Islet of Langerhans (tissue), 1 donor: ENCODE measurements around the gene MRGPRX3.
"Not testable (repeated sequence)": the region's sequence is repeated elsewhere in the genome, so short reads cannot be mapped to it uniquely, and the experiment has no call there.

Experiments used
- FAIRE-seq: peaks from one replicate; lab custom pipeline; 2011; peaks lifted over from hg19 to GRCh38; lab: Jason Lieb, UNC

The MRGPRX3 gene

DNA sequence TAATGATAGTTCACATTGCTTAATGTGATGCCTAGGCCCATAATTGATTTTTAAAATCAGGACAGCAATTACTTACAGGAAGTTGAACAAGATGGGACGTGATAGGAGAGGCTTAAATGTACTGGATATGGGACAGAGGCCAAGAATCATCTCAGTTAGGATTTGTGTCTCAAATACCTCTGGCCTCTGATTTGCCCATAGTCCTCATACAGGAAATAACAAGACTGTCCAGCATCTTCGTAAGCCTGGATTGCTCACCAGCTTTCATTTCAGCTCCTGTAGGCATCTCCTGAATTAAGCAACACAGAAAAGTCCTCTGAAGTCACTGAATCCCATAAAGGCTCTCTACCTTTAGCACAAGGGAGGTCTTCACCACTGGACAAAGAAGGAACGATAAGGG, at the start of gene MRGPRX3:
TSS of gene MRGPRX3 (plus strand) at position 231 of the 400 bp plus-strand sequence. CDS start 4,632 bp downstream, outside the sequence.
- FAIRE-seq = no peak

DNA sequence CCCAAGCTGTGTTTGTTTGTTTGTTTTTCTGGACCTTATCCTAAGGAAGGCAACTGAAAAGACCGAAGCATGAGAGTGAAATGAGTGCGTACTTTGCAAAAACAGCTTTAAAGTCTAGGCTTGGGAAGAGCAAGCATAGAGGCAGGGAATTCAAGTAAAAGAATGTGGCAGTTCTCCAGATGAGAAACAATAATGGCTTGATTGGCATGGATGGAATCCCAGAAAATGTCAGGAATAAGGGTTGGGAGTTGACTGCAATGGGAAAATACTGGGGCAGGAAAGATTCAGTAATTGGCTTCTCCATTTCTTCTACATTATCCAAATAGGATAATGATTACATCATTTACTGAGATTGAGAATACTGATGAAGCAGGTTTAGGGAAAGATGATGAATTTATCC, 44.0 kb upstream of the MRGPRX3 start:
- FAIRE-seq = no peak

DNA sequence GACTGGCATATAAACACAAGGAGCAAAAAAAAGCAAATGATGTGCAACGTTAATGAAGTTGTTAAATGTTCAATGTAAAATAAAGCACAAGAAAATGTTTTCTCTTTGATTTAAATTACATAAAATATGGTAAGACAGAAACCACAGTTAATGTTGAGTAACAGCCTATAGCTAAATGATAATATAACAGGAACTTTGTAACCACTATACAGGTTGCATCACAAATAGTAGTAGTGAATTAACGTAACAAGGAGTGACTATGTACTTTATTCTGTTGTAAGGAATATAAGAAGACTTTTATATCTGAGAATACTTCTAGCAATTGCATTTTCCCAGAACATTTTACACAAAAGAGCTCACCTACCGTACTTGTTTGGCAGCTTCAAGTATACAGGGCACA, 43.4 kb upstream of the MRGPRX3 start:
- no peak for FAIRE-seq

DNA sequence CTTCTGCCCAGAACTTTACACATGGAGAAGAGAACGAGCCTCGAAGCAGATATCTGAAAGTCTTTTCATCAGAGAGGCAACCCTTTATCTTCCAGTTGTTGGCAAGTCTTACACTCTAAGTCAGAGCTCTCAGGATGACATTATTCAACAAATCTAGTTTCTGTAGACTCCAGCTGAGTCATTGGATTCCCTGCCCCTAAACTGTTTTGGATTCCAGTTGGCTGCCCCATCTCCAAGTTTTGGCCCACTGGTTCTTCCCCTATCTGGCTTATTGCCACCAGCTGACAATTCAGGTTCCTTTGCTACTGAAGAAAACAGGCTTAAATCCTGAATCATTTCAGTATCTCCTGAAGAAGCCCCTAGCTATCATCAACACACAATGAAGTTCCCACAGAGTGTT, 40.6 kb upstream of the MRGPRX3 start:
- no peak for FAIRE-seq

DNA sequence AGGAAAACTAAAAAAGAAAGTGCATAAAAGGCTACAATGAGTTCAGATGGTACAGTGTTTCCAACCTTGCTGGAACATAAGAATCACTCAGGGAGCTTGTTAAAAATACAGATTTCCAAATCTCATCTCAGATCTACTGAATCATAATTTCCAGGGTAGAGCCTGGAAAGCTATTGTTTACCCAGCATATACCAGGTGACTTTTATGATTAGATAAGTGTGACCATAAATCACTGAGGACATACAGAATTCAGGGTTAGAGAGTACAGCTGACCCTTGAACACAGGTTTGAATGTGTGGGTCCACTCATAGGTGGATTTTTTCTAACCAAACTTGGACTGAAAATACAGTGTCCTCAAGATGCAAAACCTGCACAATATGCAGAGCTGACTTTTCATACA, 38.4 kb upstream of the MRGPRX3 start:
- no peak for FAIRE-seq

DNA sequence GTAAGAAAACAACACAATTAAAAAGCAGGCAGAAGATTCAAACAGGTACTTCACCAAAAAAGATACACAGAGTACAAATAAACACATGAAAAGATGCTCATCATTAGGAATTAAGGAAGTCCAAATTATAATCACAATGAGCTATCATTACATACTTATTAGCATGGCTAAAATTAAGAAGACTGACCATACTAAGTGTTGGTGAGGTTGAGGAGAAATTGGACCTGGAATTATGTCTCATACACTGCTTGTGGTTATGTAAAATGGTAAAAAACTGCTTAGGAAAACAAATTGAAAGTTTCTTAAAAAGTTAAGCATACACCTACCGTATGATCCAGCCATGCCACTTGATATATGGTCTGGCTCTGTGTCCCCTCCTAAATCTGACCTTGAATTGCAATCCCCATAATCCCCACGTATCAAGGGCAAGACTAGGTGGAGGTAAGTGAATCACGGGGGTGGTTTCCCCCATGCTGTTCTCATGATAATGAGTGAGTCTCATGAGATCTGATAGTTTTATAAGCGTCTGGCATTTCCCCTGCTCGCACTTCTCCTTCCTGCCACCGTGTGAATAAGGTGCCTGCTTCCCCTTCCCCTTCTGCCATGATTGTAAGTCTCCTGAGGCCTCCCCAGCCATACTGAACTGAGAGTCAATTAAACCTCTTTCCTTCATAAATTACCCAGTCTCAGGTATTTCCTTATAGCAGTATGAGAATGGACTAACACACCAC, 31.3 kb upstream of the MRGPRX3 start:
- FAIRE-seq = no peak

DNA sequence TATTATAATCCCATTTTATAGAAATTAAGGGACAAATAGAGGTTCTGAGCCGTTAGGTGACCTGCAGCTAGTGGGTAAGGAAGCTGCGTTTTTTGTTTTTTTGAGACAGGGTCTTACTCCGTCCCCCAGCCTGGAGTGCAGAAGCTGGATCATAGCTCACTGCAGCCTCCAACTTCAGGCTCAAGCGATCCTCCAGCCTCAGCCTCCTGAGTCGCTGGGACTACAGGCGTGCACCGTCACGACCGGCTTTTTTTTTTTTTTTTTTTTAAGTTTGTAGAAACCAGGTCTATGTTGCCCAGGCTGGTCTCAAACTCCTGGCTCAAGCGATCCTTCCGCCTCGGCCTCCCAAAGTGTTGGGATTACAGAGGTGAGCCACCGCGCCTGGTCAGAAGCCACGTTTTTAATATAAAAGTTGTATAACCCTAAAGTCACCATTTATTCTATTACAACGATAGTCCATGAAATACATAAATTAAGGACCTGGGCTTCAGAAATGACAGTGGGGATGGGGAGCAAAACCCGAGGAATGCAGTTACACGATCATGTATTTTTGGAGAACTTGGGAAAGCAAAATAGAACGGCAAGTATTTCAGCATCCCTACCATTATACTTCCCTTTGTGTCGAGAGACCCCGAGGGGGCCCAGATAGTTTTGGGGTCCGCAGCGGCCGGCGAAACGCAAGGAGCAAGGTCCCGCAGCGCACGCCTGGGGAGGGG, 27.1 kb upstream of the MRGPRX3 start:
- FAIRE-seq = no peak

DNA sequence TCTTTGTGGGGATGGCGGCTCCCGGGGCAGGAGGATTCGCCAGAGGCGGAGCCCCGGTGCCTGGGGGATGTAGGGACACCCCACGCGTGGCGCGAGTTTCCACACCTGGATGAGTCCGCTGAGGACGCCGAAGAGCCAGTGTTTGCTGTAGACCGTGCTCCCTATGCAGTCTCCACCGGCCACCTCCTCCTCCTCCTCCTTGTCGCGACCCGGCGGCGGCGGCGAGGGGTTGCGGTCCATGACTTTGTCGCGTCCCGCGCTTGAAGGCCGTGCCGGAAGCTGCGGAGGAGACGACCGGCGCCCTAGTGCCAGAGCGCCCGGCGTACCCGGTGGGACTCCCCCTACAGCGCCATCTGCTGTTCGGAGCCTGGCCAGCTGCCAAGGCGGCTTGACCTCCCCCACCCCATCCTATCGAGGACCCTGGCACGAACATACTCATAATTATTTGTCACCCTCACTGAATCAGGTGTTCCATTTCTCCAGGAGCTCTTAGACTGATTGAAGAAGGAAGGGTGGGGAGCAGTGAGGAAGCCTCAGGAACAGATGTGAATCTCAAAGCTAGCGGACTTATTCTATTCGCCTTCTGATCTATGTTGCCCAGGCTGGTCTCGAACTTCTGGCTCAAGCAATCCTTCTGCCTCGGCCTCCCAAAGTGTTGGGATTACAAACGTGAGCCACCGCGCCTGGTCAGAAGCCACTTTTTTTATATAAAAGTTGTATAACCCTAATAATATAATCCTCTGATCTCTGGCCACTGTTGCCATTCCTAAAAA, 26.4 kb upstream of the MRGPRX3 start, which contains the start of gene SAAL1:
TSS of gene SAAL1 (minus strand) at position 281 of the 773 bp plus-strand sequence. CDS start at position 240, 41 bp downstream.
- FAIRE-seq = no peak

DNA sequence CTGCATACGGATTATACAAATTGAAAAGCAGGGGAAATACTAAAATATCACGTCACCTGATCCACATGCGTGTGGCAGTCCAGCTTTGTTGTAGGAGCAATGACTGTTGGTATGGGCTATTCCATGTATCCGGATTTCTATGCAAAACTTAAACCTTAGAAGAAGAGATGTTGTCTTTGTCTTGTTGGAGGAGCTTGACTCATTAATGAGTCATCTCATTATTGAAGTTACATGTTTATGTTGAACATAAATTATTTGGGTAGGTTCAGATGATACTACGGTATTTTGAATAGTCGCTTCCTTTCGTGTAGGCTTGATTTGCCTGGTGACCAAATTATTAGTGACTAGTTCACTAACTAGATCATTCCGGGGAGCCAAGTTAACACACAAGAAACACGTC, 25.7 kb upstream of the MRGPRX3 start:
- FAIRE-seq = no peak

DNA sequence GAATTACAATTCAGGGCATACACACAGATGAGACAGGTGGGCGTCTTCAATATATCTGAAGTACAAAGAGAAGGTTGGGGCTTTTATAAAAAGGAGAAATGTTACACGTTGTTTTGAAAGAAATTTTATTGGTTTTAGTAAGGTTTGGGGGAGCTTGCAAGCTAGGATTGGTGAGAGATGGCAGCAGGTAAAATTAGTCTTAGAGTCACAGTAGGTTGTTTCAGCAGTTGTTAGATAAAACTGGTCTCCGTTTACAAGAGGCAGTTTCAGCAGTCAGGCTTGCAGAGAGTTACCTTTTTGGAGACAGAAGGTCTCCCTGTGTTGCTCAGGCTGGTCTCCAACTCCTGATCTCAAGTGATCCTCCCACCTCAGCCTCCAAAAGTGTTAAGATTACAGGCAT, 24.1 kb upstream of the MRGPRX3 start:
- FAIRE-seq = no peak

DNA sequence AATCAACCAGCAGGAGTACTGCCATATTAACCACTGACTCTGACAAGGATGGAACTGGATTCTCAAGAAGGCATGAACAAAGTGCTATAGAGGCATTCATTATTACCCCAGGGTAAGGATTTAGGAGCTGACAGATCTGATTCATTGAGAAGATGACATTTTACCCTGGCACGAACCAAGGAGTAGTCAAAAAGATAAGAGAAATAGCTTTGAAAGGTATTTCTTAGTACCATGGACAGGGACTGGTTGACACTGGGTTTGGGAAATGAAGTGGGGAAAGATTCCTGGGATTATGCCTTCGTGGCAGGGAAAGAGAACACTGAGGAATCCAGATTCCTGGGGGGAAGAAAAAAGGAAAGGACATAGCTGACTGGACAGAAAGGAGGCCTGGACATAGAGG, 21.4 kb upstream of the MRGPRX3 start:
- no peak for FAIRE-seq

DNA sequence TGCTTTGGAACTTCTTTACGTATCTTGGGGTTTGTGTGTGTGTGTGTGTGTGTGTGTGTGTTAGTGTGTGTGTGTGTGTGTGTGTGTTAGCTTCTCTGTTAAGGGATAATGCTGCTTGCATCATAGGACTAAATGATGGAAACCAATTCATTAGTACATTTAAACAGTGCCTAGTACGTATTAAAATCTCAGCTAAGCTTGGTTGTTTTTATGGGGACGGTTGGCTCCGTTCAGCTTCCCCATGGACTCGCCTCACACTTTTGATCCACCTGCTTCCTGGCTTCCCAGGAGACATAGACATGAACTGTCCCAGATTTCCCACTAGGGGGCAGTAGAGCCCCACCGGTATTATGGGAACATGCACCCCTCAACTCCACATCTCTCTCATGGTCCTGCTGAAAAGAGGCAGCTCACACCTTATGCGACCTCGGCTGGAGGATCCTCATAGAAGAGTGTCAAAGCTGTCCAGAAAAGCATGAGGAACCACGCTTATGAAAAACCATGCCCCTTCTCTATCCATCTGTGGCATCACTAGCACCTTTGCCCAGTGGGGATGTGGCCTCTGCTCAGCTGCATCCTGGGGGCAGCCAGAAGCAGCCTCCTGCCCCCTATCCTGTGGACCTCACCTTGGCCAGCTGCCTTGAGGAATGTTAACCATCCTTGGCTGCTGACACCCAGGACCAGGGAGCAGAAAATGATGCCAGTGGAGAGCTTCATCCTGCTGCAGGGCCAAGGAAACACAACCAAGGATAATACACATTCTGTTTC, 16.8 kb upstream of the MRGPRX3 start:
- FAIRE-seq = no peak

DNA sequence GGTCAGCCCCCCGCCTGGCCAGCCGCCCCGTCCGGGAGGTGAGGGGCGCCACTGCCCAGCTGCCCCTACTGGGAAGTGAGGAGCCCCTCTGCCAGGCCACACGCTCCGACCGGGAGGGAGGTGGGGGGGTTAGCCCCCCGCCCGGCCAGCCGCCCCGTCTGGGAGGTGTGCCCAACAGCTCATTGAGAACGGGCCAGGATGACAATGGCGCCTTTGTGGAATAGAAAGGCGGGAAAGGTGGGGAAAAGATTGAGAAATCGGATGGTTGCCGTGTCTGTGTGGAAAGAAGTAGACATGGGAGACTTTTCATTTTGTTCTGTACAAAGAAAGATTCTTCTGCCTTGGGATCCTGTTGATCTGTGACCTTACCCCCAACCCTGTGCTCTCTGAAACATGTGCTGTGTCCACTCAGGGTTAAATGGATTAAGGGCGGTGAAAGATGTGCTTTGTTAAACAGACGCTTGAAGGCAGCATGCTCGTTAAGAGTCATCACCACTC, 11.0 kb upstream of the MRGPRX3 start:
- FAIRE-seq = not testable (repeated sequence)

DNA sequence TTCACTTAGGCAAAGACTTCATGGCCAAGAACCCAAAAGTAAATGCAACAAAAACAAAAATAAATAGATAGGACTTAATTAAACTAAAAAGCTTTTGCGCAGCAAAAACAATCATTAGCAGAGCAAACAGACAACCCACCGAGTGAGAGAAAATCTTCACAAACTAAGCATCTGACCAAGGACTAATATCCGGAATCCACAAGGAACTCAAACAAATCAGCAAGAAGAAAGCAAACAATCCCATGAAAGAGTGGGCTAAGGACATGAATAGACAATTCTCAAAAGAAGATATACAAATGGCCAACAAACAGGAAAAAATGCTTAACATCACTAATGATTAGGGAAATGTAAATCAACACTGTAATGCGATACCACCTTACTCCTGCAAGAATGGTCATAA, 1.3 kb upstream of the MRGPRX3 start:
- not testable (repeated sequence) for FAIRE-seq

DNA sequence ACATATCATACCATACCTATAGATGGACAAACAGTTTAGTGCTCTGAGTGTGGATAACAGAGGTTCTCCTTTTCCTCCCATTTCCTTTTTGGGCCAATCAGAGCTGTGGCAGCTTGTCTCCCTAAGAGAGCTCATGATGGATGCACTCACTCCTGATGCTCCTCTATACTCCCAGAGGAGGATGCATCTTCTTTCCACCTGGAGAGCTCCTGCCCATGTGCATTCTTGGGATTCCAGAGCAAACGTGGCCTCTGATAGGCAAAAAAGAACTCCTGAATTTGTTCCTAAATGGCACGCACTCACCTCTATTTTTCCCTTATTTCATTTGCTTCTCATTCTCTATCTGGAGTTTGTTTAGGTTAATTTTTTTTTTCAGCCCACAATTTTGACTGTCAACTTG, 2.9 kb downstream of the MRGPRX3 start:
- FAIRE-seq = no peak

DNA sequence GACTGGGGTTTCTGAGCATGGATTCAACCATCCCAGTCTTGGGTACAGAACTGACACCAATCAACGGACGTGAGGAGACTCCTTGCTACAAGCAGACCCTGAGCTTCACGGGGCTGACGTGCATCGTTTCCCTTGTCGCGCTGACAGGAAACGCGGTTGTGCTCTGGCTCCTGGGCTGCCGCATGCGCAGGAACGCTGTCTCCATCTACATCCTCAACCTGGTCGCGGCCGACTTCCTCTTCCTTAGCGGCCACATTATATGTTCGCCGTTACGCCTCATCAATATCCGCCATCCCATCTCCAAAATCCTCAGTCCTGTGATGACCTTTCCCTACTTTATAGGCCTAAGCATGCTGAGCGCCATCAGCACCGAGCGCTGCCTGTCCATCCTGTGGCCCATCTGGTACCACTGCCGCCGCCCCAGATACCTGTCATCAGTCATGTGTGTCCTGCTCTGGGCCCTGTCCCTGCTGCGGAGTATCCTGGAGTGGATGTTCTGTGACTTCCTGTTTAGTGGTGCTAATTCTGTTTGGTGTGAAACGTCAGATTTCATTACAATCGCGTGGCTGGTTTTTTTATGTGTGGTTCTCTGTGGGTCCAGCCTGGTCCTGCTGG, 4.9 kb downstream of the MRGPRX3 start:
- no peak for FAIRE-seq

DNA sequence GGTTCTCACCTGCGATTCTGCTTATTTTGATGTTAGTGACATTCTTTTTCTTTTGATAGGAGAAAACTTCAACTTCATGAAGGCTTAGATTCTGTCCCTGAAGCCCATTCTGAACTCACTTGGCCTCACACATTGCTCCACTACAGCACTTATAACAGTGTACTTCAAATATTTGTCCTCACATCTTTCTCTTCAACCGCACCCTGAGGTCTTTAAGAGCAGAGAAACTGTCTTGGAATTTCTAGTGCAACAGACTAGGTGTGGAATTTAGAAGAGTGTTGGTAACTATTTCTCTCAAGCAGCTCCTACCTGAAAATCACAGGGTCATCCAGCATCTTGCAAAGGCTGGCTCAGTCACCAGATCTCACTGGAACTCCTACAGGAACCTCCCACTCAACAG, 7.8 kb downstream of the MRGPRX3 start:
- no peak for FAIRE-seq

DNA sequence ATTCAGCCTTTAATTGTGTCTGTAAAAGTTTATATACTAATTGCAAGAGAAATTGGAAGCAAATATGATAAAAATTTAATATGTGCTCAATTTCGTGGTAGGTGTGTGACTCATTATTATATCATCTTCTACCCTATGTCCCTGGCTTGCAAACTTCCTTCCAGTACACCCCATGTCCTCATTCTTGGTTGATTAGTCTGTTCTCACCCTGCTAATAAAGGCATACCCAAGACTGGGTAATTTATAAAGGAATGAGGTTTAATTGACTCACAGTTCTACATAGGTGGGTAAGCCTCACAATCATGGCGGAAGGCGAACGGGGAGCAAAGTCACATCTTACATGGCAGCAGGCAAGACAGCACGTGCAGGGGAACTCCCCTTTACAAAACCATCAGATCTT, 11.9 kb downstream of the MRGPRX3 start:
- FAIRE-seq = no peak

DNA sequence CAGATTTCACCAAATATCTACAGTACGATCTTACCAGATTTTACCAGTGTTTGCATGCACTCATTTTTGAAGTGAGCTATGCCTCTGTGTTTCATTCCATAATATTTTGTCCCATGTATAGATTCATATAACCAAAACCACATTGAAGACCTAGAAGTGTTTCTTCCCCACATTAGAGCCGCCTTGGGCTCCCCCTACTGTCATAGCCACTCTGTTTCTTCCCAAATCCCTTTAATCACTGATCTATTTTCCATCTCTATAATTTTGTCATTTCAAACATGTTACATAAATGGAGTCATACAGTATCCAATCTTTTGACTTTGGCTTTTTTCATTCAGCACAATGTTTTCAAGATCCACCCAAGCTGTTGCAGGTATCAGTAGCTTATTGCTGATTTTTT, 12.7 kb downstream of the MRGPRX3 start:
- no peak for FAIRE-seq

DNA sequence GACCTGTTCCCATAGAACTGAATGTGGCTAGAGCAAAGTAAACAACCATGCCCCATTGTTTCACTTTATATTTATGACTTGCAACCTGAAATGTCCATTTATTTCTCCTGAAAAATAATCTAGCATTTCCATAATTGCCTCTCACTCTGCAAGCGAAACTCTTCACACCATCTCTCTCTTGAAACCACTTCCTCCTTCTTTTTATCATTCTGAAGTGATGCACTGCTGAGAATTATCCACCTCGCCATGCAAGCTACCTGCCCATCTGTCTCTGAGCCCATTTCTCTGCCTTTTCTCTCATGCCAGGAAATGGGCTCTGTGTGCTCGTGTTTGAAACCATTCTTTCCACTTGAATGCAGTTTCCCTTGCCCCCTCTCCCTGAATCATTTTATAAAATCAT, 13.5 kb downstream of the MRGPRX3 start:
- FAIRE-seq = no peak

DNA sequence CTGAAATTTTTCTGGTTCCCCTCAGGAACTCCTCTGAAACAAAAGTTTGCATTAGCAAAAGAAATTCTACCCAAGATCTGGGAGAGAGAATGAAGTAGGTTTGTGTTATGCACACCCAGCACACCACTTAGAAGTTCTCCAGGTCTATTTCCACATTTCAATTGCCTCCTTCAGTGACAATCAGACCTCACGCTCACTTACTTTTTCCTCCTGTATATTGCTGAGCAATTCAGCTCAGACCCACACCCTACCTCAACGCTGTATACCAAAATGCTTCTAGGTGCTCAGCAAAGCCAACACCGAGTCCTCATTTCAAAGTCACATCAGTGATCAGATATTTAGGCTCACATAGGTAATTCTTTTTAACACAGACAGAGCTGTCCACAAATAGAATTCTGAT, 19.2 kb downstream of the MRGPRX3 start:
- FAIRE-seq = no peak

DNA sequence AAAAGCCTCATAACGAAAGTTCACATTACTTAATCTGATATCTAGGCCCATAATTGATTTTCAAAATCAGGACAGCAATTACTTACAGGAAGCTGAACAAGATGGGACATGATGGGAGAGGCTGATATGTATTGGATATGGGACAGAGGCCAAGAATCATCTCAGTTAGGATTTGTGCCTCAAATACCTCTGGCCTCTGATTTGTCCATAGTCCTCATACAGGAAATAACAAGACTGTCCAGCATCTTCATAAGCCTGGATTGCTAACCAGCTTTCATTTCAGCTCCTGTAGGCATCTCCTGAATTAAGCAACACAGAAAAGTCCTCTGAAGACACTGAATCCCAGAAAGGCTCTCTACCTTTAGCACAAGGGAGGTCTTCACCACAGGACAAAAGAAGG, 36.0 kb downstream of the MRGPRX3 start:
- no peak for FAIRE-seq
